Esophagus squamous epithelium (tissue), 5 donors: ENCODE results near the gene WDR46. TPM values are rescaled to one million over a fixed set of nuclear protein-coding genes. Genes with fewer than 3 reads are reported as not detected.

Experiments
- DNase-seq: peaks from one replicate; lab custom pipeline; 2025; lab: John Stamatoyannopoulos, UW
- H3K27ac ChIP-seq, 4 donors: fragments of 200-600 bp; sonication (generic); one replicate each; pipeline ENCODE4 v1.5.1; 2016 to 2019; ENCODE audit warnings: mild to moderate bottlenecking in 1 of 4
- H3K27me3 ChIP-seq, 4 donors: fragments of 200-600 bp; sonication (generic); 1 replicate in 3 of 4; 2 replicates in 1 of 4; pipeline versions ENCODE4 v1.5.1 to v1.6.0; 2017 to 2021; ENCODE audit warnings: antibody characterized with exemption in 1 of 4
- H3K36me3 ChIP-seq, 3 donors: fragments of 200-600 bp; sonication (generic); one replicate each; pipeline ENCODE4 v1.5.1; 2016 to 2019
- H3K4me1 ChIP-seq, 3 donors: fragments of 200-600 bp; sonication (generic); one replicate each; pipeline ENCODE4 v1.5.1; 2017 to 2019
- H3K4me3 ChIP-seq, 4 donors: fragments of 200-600 bp; sonication (generic); 1 replicate in 3 of 4; 2 replicates in 1 of 4; pipeline ENCODE4 v1.5.1; 2016 to 2019; ENCODE audit warnings: mild to moderate bottlenecking in 2 of 4, moderate library complexity in 1 of 4
- H3K9me3 ChIP-seq, 3 donors: fragments of 200-600 bp; sonication (generic); one replicate each; pipeline ENCODE4 v1.5.1; 2016 to 2019
- POLR2A ChIP-seq, 4 donors: fragments of 450-650 bp; IDR thresholded peaks; one replicate each; pipeline ENCODE4 v1.6.1; 2017; ENCODE audit warnings: antibody characterized with exemption in 4 of 4, mild to moderate bottlenecking in 4 of 4, moderate library complexity in 3 of 4
- WGBS, 2 donors: methylation state at CpG; one replicate each; pipeline ENCODE4 v1.1.5; 2018; 5-methylcytosine and 5-hydroxymethylcytosine counted together
- intact Hi-C: fragments of 100-400 bp; cut with DNase I; formaldehyde crosslinking; loops from one replicate; pipeline ENCODE4 v1.15.0; 2022
- total RNA-seq, 4 donors: library from RNA; depleted of rRNA; stranded (reverse); fragments of >200 nt; gene quantifications; one replicate each; pipeline ENCODE4 v1.1.0, GENCODE V29; 2016
- TF ChIP-seq, protein P1 (sequence below), 6 experiments: fragments of 450-650 bp in 4 of 6; fragments of 200-600 bp in 2 of 6; sonication (generic) in 2 of 6; IDR thresholded peaks; one replicate each; pipeline ENCODE4 v1.5.1; 2016 to 2019; ENCODE audit warnings: antibody characterized with exemption in 6 of 6, mild to moderate bottlenecking in 4 of 6, moderate library complexity in 4 of 6
- donor health status: DM: yes; HTN: yes; CAD: no.

WDR46 gene
- total RNA-seq, 4 donors from 2014 or later: 30.0 to 62.3 (median 55.6) TPM

- peaks cover 48 to 85% (median 65%) of the 10 kb centered on the region in 3 donors for H3K4me1 ChIP-seq
Observed at GRCh38 chr6:33316603-33317418, 27.8 kb upstream of the WDR46 start.

GRCh38 chr6:33315793-33316602 lies 27.0 kb upstream of the WDR46 start:
- H3K9me3 ChIP-seq: no peaks in the 10 kb centered on the region
- DNase-seq: no peak
- no peak overlapping the region for H3K4me3 ChIP-seq
- peaks cover 18 to 45% (median 21%) of the 10 kb centered on the region in 3 donors for H3K36me3 ChIP-seq
- peaks cover 40 to 85% (median 65%) of the 10 kb centered on the region in 3 donors for H3K4me1 ChIP-seq
- H3K27ac ChIP-seq: peak overlapping the region in 3 of 4 donors; percentile 98 to 99 (median 99)
- TF ChIP-seq, protein P1, sequence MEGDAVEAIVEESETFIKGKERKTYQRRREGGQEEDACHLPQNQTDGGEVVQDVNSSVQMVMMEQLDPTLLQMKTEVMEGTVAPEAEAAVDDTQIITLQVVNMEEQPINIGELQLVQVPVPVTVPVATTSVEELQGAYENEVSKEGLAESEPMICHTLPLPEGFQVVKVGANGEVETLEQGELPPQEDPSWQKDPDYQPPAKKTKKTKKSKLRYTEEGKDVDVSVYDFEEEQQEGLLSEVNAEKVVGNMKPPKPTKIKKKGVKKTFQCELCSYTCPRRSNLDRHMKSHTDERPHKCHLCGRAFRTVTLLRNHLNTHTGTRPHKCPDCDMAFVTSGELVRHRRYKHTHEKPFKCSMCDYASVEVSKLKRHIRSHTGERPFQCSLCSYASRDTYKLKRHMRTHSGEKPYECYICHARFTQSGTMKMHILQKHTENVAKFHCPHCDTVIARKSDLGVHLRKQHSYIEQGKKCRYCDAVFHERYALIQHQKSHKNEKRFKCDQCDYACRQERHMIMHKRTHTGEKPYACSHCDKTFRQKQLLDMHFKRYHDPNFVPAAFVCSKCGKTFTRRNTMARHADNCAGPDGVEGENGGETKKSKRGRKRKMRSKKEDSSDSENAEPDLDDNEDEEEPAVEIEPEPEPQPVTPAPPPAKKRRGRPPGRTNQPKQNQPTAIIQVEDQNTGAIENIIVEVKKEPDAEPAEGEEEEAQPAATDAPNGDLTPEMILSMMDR (IDR thresholded peaks at IDR 0.05): no peak
- no peak for TF ChIP-seq POLR2A (IDR thresholded peaks at IDR 0.05)
- intact Hi-C loops: no loop called here
- H3K27me3 ChIP-seq: no peaks in the 10 kb centered on the region
- 94 to 95% methylated on average over 4 to 6 of the region's 17 CpGs for WGBS, 2 donors

More at GRCh38 chr6:33316603-33317418, 27.8 kb upstream of the WDR46 start:
- intact Hi-C loops: no loop called here
- H3K27me3 ChIP-seq: no peaks in the 10 kb centered on the region
- 72 to 83% methylated on average over 17 of the region's 19 CpGs for WGBS, 2 donors
- peaks cover 19 to 43% (median 22%) of the 10 kb centered on the region in 3 donors for H3K36me3 ChIP-seq
- H3K27ac ChIP-seq: peak overlapping the region; percentile 85 to 93 (median 92)
- H3K4me3 ChIP-seq: peak overlapping the region; percentile 45 to 76 (median 58)
- H3K9me3 ChIP-seq: no peaks in the 10 kb centered on the region
- TF ChIP-seq POLR2A (IDR thresholded peaks at IDR 0.05): no peak
- TF ChIP-seq, protein P1 (IDR thresholded peaks at IDR 0.05): no peak
- no peak for DNase-seq

GRCh38 chr6:33314943-33315792 lies 26.1 kb upstream of the WDR46 start:
- no peak for DNase-seq

DNA sequence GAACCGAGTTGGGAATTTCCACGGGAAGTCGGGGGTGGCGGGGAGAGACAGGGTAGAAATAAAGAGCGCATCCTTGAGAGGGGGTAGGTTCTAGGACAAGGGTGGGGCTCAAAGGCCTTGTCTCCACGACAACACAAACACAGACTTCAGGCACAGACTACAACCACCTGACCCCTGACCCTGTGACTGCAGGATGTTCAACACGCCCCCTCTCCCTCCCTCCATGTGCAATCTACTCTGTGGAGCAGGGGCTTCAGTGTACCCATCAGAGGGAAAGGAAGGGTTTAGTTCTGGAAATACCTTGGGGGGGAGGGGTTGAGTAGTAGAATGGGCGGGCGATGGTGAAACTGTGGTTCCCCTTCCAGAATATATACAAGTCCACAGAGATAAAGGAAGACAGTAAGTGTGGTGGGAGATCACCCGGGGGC lies 25.5 kb upstream of the WDR46 start:
- TF ChIP-seq POLR2A (IDR thresholded peaks at IDR 0.05): no peak
- TF ChIP-seq, protein P1 (IDR thresholded peaks at IDR 0.05): no peak
- H3K27me3 ChIP-seq: no peaks in the 10 kb centered on the region
- intact Hi-C loops: no loop called here
- peak overlapping the region; percentile 72 to 81 (median 76) for H3K4me3 ChIP-seq
- peak overlapping the region; percentile 91 to 99 (median 98) for H3K27ac ChIP-seq
- H3K36me3 ChIP-seq: peaks cover 4 to 43% (median 7%) of the 10 kb centered on the region in 3 donors
- DNase-seq: no peak
- WGBS, 2 donors: 3 to 4% methylated on average over 6 to 10 of the region's 10 CpGs
- H3K9me3 ChIP-seq: no peaks in the 10 kb centered on the region
- peaks cover 26 to 84% (median 58%) of the 10 kb centered on the region in 3 donors for H3K4me1 ChIP-seq

More at GRCh38 chr6:33314943-33315792, 26.1 kb upstream of the WDR46 start:
- Histone ChIP-seq H3K4me1 (peaks cover 31 to 85% (median 62%) of the 10 kb centered on the region in 3 donors), H3K27ac (peak overlapping the region; percentile 91 to 99 (median 98)), H3K36me3 (peaks cover 10 to 44% (median 14%) of the 10 kb centered on the region in 3 donors), H3K27me3 (no peaks in the 10 kb centered on the region), H3K9me3 (no peaks in the 10 kb centered on the region), H3K4me3 (peak overlapping the region; percentile 72 to 81 (median 76))
- 21 to 23% methylated on average over 11 to 15 of the region's 47 CpGs for WGBS, 2 donors
- intact Hi-C loops: no loop called here
- TF ChIP-seq, protein P1 (IDR thresholded peaks at IDR 0.05): no peak
- TF ChIP-seq POLR2A (IDR thresholded peaks at IDR 0.05): peak in 1 of 4 donors; percentile 34
